DND-41 (cell line): ENCODE measurements around the gene PTPRE.

ENCODE experiments used
- ATAC-seq: fragments of 200-7000 bp; cut with Tn5 transposase; 3 replicates; pipeline ENCODE4 v1.9.1; 2021; ENCODE audit warnings: low read depth; ENCODE audit not compliant: insufficient read depth
- DNase-seq: peaks from one replicate; pipeline ENCODE4 v3.0.0-alpha.2; 2020
- H2AFZ ChIP-seq: 2 replicates; pipeline ENCODE4 v1.6.0; 2012; ENCODE audit warnings: low read depth, low read length
- H3K27ac ChIP-seq: 2 replicates; pipeline ENCODE4 v1.5.1; 2012; ENCODE audit warnings: low read length, inconsistent platforms
- H3K27me3 ChIP-seq: fragments of 200-600 bp; sonication (generic); 2 replicates; pipeline ENCODE4 v1.6.0; 2012; ENCODE audit warnings: low read length, mild to moderate bottlenecking, inconsistent platforms; ENCODE audit not compliant: insufficient read depth, poor library complexity
- H3K36me3 ChIP-seq: 2 replicates; pipeline ENCODE4 v1.5.1; 2012; ENCODE audit warnings: low read length, inconsistent platforms; ENCODE audit not compliant: insufficient read depth
- H3K4me1 ChIP-seq: 2 replicates; pipeline ENCODE4 v1.5.1; 2012; ENCODE audit warnings: mild to moderate bottlenecking, low read length; ENCODE audit not compliant: insufficient read depth
- H3K4me2 ChIP-seq: 2 replicates; pipeline ENCODE4 v1.6.0; 2012; ENCODE audit warnings: mild to moderate bottlenecking, moderate library complexity, low read length, inconsistent platforms; ENCODE audit not compliant: insufficient read depth
- H3K4me3 ChIP-seq, 2 experiments: fragments of 200-600 bp in 1 of 2; shearing (Covaris generic) in 1 of 2; 2 replicates each; pipeline ENCODE4 v1.5.1; 2012 to 2016; ENCODE audit warnings: inconsistent platforms in 2 of 2, low read length in 2 of 2, mild to moderate bottlenecking in 2 of 2, low read depth in 1 of 2, moderate library complexity in 1 of 2
- H3K79me2 ChIP-seq: 2 replicates; pipeline ENCODE4 v1.6.0; 2012; ENCODE audit warnings: low read length, inconsistent platforms; ENCODE audit not compliant: insufficient read depth
- H3K9ac ChIP-seq: 2 replicates; pipeline ENCODE4 v1.6.0; 2012; ENCODE audit warnings: low read depth, mild to moderate bottlenecking, inconsistent platforms, low read length, moderate library complexity
- H3K9me3 ChIP-seq: 2 replicates; pipeline ENCODE4 v1.5.1; 2012; ENCODE audit warnings: low read length, moderate library complexity, mild to moderate bottlenecking, inconsistent platforms; ENCODE audit not compliant: insufficient read depth, severe bottlenecking
- H4K20me1 ChIP-seq: 2 replicates; pipeline ENCODE4 v1.6.0; 2012; ENCODE audit warnings: low read length; ENCODE audit not compliant: insufficient read depth
- EZH2 ChIP-seq: IDR thresholded peaks from 3 replicates; pipeline ENCODE4 v1.6.1; 2012; ENCODE audit warnings: borderline replicate concordance, low read depth, mild to moderate bottlenecking, moderate library complexity, low read length, inconsistent platforms; ENCODE audit not compliant: severe bottlenecking
- TF ChIP-seq, protein P1 (sequence below): IDR thresholded peaks from 2 replicates; pipeline ENCODE4 v1.5.1; 2012; ENCODE audit warnings: borderline replicate concordance, low read length, moderate library complexity, mild to moderate bottlenecking; ENCODE audit not compliant: poor library complexity, severe bottlenecking; ENCODE audit errors: extremely low read depth

PTPRE gene

DNA sequence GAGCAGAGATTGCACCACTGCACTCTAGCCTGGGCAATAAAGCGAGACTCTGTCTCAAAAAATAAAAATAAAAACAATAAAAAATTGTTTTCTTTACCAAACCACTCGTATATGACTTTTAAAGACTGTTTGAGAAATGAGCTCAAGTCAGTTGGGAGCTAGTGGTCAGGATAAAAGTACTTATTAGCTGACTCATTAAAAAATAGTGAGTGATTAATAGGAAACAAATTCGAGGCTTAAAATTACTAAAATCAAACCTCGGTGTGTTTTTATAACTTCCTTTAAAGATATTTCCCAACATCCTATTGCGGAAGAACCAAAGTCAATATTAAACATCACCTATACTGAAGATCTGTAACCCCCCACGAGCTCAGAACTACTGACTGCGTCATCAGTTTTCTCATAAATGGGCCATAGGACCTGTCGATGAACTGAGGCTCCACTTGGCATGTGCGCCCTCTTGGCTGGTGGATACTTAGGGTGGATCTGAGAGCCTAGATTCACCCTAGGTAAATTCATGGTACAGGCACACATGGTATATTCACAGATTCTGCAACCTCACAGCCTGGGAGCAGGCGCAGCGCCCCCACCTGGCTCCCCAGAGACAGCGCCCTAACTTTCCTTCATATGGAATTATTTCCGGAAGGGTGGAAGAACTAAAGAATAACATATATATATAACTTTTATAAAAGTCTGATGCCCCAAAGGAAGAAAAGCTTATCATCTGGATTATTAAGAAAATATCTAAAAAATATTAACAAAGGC, 210.1 kb downstream of the PTPRE start:
- H4K20me1 ChIP-seq: peaks cover 77% of the 10 kb centered on the region

DNA sequence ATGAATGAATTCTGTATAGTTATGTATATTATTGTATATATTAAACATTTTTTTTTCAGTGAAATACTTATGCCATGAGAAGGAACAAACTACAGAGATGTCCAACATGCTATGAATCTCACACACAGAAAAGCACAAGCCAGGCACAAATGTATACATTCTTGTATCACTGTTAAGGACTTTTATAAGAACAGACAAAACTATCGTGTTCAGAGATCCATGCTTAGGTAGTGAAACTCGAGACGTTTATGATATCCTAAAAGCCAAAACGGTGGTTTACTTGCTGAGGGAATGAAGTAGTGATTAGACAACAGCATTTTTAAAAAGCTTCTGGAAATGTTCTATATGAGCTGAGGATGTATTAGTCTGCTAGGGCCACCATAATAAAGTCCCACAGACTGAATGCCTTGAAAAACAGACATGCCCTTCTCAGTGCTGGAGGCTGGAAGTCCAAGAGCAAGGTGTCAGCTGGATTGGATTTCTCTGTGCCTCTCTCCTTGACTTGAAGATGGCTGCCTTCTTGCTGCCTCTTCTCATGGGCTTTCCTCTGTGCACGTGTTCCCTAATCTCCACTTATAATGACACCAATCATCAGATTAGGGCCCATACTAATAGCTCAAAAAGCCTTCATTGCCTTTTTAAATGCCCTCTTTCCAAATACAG, 215.0 kb downstream of the PTPRE start:
- Histone ChIP-seq H3K9me3 (no peaks in the 10 kb centered on the region), H2AFZ (no peak overlapping the region), H3K9ac (no peak overlapping the region), H3K4me3 (peak overlapping the region in 1 of 2 experiments; percentile 70; a peak in 1 of 4 replicates), H4K20me1 (peaks cover 68% of the 10 kb centered on the region), H3K27me3 (no peaks in the 10 kb centered on the region), H3K79me2 (peaks cover 89% of the 10 kb centered on the region), H3K27ac (peak overlapping the region; percentile 45; the same call in 1 of the 2 replicates), H3K4me2 (peak overlapping the region; percentile 93; the same call in 1 of the 2 replicates), H3K36me3 (peaks cover 86% of the 10 kb centered on the region), H3K4me1 (peaks cover 53% of the 10 kb centered on the region)
- TF ChIP-seq, protein P1, sequence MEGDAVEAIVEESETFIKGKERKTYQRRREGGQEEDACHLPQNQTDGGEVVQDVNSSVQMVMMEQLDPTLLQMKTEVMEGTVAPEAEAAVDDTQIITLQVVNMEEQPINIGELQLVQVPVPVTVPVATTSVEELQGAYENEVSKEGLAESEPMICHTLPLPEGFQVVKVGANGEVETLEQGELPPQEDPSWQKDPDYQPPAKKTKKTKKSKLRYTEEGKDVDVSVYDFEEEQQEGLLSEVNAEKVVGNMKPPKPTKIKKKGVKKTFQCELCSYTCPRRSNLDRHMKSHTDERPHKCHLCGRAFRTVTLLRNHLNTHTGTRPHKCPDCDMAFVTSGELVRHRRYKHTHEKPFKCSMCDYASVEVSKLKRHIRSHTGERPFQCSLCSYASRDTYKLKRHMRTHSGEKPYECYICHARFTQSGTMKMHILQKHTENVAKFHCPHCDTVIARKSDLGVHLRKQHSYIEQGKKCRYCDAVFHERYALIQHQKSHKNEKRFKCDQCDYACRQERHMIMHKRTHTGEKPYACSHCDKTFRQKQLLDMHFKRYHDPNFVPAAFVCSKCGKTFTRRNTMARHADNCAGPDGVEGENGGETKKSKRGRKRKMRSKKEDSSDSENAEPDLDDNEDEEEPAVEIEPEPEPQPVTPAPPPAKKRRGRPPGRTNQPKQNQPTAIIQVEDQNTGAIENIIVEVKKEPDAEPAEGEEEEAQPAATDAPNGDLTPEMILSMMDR: no peak
- TF ChIP-seq EZH2: no peak
- DNase-seq: no peak
- ATAC-seq: no peak

More for the DNA sequence above, 210.1 kb downstream of the PTPRE start:
- Histone ChIP-seq H2AFZ (no peak overlapping the region), H3K36me3 (peaks cover 95% of the 10 kb centered on the region), H3K27ac (no peak overlapping the region), H3K4me3 (no peak overlapping the region), H3K9me3 (no peaks in the 10 kb centered on the region), H3K27me3 (no peaks in the 10 kb centered on the region), H3K4me1 (peaks cover 20% of the 10 kb centered on the region), H3K79me2 (peaks cover 95% of the 10 kb centered on the region), H3K9ac (no peak overlapping the region), H3K4me2 (no peak overlapping the region)
- TF ChIP-seq EZH2: no peak
- TF ChIP-seq, protein P1: peak; percentile 44
- DNase-seq (no peak), ATAC-seq (no peak)

DNA sequence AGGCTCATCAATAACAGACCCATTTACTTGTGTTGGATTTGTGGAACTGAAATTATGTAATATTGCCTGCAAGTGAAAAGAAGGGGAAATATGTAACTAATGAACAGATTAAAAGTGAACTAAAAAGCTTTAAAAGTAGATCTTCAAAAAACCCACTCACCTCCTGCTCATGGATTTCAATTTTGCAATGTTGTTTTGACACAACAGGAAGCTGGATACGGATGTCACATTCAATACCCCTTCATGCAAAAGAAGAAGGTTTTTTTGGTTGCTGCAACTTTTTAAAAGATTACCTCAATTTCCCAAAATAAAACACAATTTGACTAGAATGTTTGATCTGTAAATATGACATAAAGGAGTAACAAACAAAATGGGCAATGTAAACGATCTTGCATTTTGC, 216.0 kb downstream of the PTPRE start:
- peak overlapping the region; percentile 25; the same call in 1 of the 2 replicates for H3K27ac ChIP-seq
- H4K20me1 ChIP-seq: peaks cover 61% of the 10 kb centered on the region
- peaks cover 60% of the 10 kb centered on the region for H3K4me1 ChIP-seq
- DNase-seq: no peak
- H3K4me2 ChIP-seq: peak overlapping the region; percentile 93
- peaks cover 78% of the 10 kb centered on the region for H3K79me2 ChIP-seq
- H2AFZ ChIP-seq: no peak overlapping the region
- peaks cover 76% of the 10 kb centered on the region for H3K36me3 ChIP-seq
- no peak for ATAC-seq
- H3K9ac ChIP-seq: peak overlapping the region; percentile 100; the same call in 1 of the 2 replicates
- H3K9me3 ChIP-seq: no peaks in the 10 kb centered on the region
- peak overlapping the region in 1 of 2 experiments; percentile 70; a peak in 1 of 4 replicates for H3K4me3 ChIP-seq
- TF ChIP-seq, protein P1: no peak
- TF ChIP-seq EZH2: no peak
- H3K27me3 ChIP-seq: no peaks in the 10 kb centered on the region
